SJCRH30 (cell line): Measurements from ENCODE around the gene ABCC5. TPM values are rescaled to one million over a fixed set of nuclear protein-coding genes. Genes with fewer than 3 reads are reported as not detected.

Experiments
- DNase-seq, 2 experiments: peaks; one replicate each; pipeline ENCODE4 v3.0.0-alpha.2; 2015 to 2020
- H3K27ac ChIP-seq: fragments of 250-450 bp; sonication (Bioruptor Pico); 2 replicates; pipeline ENCODE4 v1.5.1; 2020; ENCODE audit warnings: mild to moderate bottlenecking, moderate library complexity
- H3K27me3 ChIP-seq: fragments of 250-450 bp; sonication (Bioruptor Pico); 2 replicates; pipeline ENCODE4 v1.5.1; 2020; ENCODE audit warnings: mild to moderate bottlenecking, moderate library complexity
- H3K36me3 ChIP-seq: fragments of 250-450 bp; sonication (Bioruptor Pico); 2 replicates; pipeline ENCODE4 v1.5.1; 2020; ENCODE audit warnings: mild to moderate bottlenecking, moderate library complexity
- H3K4me1 ChIP-seq: fragments of 250-450 bp; sonication (Bioruptor Pico); 2 replicates; pipeline ENCODE4 v1.5.1; 2020; ENCODE audit warnings: mild to moderate bottlenecking, moderate library complexity
- H3K4me3 ChIP-seq: fragments of 250-450 bp; sonication (Bioruptor Pico); 2 replicates; pipeline ENCODE4 v1.5.1; 2020; ENCODE audit warnings: mild to moderate bottlenecking, moderate library complexity
- H3K9me3 ChIP-seq: fragments of 250-450 bp; sonication (Bioruptor Pico); replicated peaks from 2 replicates; pipeline ENCODE4 v1.5.1; 2020; ENCODE audit warnings: mild to moderate bottlenecking, moderate library complexity
- total RNA-seq: library from RNA; depleted of rRNA; stranded (reverse); fragments of >200 nt; shearing (Covaris generic); gene quantifications from 2 replicates; pipeline ENCODE4 v1.2.3, GENCODE V29; 2014

The ABCC5 gene
- total RNA-seq, 1 experiment from 2014 or later = 15.0 TPM

- no peak for DNase-seq
- H3K27ac ChIP-seq = no peak overlapping the region
- no peak overlapping the region for H3K4me3 ChIP-seq
Observed at GRCh38 chr3:183912895-183913579, 104.6 kb downstream of the ABCC5 start.

GRCh38 chr3:183911763-183912506, 105.7 kb downstream of the ABCC5 start:
- Histone ChIP-seq H3K4me3 (no peak overlapping the region), H3K27ac (no peak overlapping the region), H3K36me3 (no peaks in the 10 kb centered on the region), H3K9me3 (no peaks in the 10 kb centered on the region), H3K27me3 (no peaks in the 10 kb centered on the region), H3K4me1 (no peaks in the 10 kb centered on the region)
- DNase-seq = no peak

More at GRCh38 chr3:183912895-183913579, 104.6 kb downstream of the ABCC5 start:
- Histone ChIP-seq H3K27me3 (no peaks in the 10 kb centered on the region), H3K4me1 (no peaks in the 10 kb centered on the region), H3K9me3 (no peaks in the 10 kb centered on the region), H3K36me3 (no peaks in the 10 kb centered on the region)

- no peak overlapping the region for H3K4me3 ChIP-seq
- H3K27ac ChIP-seq = no peak overlapping the region
- DNase-seq = no peak
- no peaks in the 10 kb centered on the region for H3K36me3 ChIP-seq
- H3K4me1 ChIP-seq = no peaks in the 10 kb centered on the region
- H3K9me3 ChIP-seq = no peaks in the 10 kb centered on the region
- no peaks in the 10 kb centered on the region for H3K27me3 ChIP-seq
Observed at GRCh38 chr3:183911087-183911486, 106.6 kb downstream of the ABCC5 start.

GRCh38 chr3:183909030-183909600, 108.6 kb downstream of the ABCC5 start:
- Histone ChIP-seq H3K9me3 (no peaks in the 10 kb centered on the region), H3K27me3 (no peaks in the 10 kb centered on the region), H3K4me3 (no peak overlapping the region), H3K36me3 (no peaks in the 10 kb centered on the region), H3K27ac (no peak overlapping the region), H3K4me1 (no peaks in the 10 kb centered on the region)
- DNase-seq = no peak

- Histone ChIP-seq H3K27ac (no peak overlapping the region), H3K27me3 (no peaks in the 10 kb centered on the region), H3K4me3 (no peak overlapping the region), H3K36me3 (no peaks in the 10 kb centered on the region), H3K4me1 (no peaks in the 10 kb centered on the region), H3K9me3 (no peaks in the 10 kb centered on the region)
- no peak for DNase-seq
Observed at GRCh38 chr3:183907911-183908331, 109.8 kb downstream of the ABCC5 start.

GRCh38 chr3:183907176-183907575, 110.5 kb downstream of the ABCC5 start:
- Histone ChIP-seq H3K4me1 (no peaks in the 10 kb centered on the region), H3K36me3 (no peaks in the 10 kb centered on the region), H3K4me3 (no peak overlapping the region), H3K9me3 (no peaks in the 10 kb centered on the region), H3K27ac (no peak overlapping the region), H3K27me3 (no peaks in the 10 kb centered on the region)
- DNase-seq = no peak

GRCh38 chr3:183906234-183906921, 111.3 kb downstream of the ABCC5 start:
- Histone ChIP-seq H3K4me3 (no peak overlapping the region), H3K4me1 (no peaks in the 10 kb centered on the region), H3K9me3 (no peaks in the 10 kb centered on the region), H3K27ac (no peak overlapping the region), H3K36me3 (no peaks in the 10 kb centered on the region), H3K27me3 (no peaks in the 10 kb centered on the region)
- DNase-seq = no peak

- Histone ChIP-seq H3K9me3 (no peaks in the 10 kb centered on the region; the same call in 1 of the 2 replicates), H3K4me1 (no peaks in the 10 kb centered on the region), H3K36me3 (no peaks in the 10 kb centered on the region), H3K27me3 (no peaks in the 10 kb centered on the region), H3K27ac (no peak overlapping the region), H3K4me3 (no peak overlapping the region)
- DNase-seq = no peak
Observed at GRCh38 chr3:183904833-183905780, 112.6 kb downstream of the ABCC5 start.

- Histone ChIP-seq H3K36me3 (no peaks in the 10 kb centered on the region), H3K27me3 (peaks cover under 1% of the 10 kb centered on the region; the same call in 1 of the 2 replicates)
Observed at GRCh38 chr3:183898028-183898431, 119.7 kb downstream of the ABCC5 start.

GRCh38 chr3:183897606-183898005, 120.1 kb downstream of the ABCC5 start:
- H3K36me3 ChIP-seq = no peaks in the 10 kb centered on the region
- no peak overlapping the region for H3K27ac ChIP-seq
- H3K4me1 ChIP-seq = no peaks in the 10 kb centered on the region
- H3K27me3 ChIP-seq = peaks cover 3% of the 10 kb centered on the region; the same call in 1 of the 2 replicates
- no peaks in the 10 kb centered on the region; the same call in 1 of the 2 replicates for H3K9me3 ChIP-seq
- DNase-seq = no peak
- no peak overlapping the region for H3K4me3 ChIP-seq

More at GRCh38 chr3:183898028-183898431, 119.7 kb downstream of the ABCC5 start:
- Histone ChIP-seq H3K27ac (no peak overlapping the region), H3K4me1 (no peaks in the 10 kb centered on the region), H3K9me3 (no peaks in the 10 kb centered on the region; the same call in 1 of the 2 replicates), H3K4me3 (no peak overlapping the region)
- DNase-seq = no peak

GRCh38 chr3:183896610-183897009, 121.1 kb downstream of the ABCC5 start:
- Histone ChIP-seq H3K36me3 (no peaks in the 10 kb centered on the region), H3K4me1 (no peaks in the 10 kb centered on the region), H3K9me3 (no peaks in the 10 kb centered on the region; the same call in 1 of the 2 replicates), H3K4me3 (no peak overlapping the region), H3K27me3 (peaks cover 3% of the 10 kb centered on the region; the same call in 1 of the 2 replicates), H3K27ac (no peak overlapping the region)
- DNase-seq = no peak

- peaks cover 3% of the 10 kb centered on the region; the same call in 1 of the 2 replicates for H3K27me3 ChIP-seq
- H3K27ac ChIP-seq = no peak overlapping the region
- DNase-seq = no peak
- H3K9me3 ChIP-seq = no peaks in the 10 kb centered on the region; the same call in 1 of the 2 replicates
- H3K36me3 ChIP-seq = no peaks in the 10 kb centered on the region
- H3K4me1 ChIP-seq = no peaks in the 10 kb centered on the region
- H3K4me3 ChIP-seq = no peak overlapping the region
Observed at GRCh38 chr3:183896184-183896583, 121.5 kb downstream of the ABCC5 start.

- H3K9me3 ChIP-seq = no peaks in the 10 kb centered on the region; the same call in 1 of the 2 replicates
- no peak overlapping the region for H3K27ac ChIP-seq
- H3K36me3 ChIP-seq = no peaks in the 10 kb centered on the region
- no peak overlapping the region for H3K4me3 ChIP-seq
- peaks cover 3% of the 10 kb centered on the region; the same call in 1 of the 2 replicates for H3K27me3 ChIP-seq
- DNase-seq = no peak
- no peaks in the 10 kb centered on the region for H3K4me1 ChIP-seq
Observed at GRCh38 chr3:183895774-183896173, 121.9 kb downstream of the ABCC5 start.
